Measurements from ENCODE around the gene SPSB1.

DNA sequence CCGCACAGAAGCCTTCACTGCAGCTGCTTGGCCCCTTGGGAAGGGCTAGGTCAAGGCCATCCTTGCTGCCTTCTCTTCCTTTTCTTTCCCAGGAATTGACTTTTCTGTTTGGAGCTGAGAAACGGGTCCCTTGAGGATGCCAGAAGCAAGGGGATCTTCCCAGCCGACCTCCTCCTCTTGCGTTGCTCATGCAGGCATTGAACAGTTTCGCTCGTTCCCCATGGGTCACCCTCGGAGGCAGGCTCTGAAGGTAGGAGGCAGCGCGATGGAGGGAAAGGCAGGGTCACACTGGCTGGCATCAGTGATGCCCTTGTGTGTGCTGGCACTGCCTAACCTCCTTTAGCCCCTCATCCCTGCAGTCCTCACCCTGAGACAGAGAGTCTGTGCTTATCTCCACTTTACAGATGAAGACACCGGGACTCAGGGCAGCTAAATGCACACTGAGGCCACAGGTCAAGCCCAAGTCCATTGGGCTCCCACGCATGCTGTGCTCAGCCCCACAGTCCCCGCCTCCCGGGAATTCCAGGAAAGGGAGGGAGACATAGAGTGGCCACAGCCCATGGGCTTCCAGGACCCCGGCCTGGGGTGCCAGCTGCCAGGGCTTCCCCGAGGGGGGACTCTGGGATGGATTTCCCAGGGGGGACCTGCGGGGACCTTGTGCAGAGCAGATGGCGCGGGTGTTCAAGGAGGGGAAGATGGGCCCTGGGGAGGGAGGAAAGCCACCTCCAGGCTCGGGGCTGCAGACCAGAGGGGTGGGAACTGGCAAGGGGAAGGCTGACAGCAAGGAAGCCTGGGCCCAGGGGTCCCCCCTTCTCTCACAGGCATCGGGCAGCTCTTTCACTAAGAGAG, 90.2 kb downstream of the SPSB1 start:
- TF ChIP-seq, protein P1, sequence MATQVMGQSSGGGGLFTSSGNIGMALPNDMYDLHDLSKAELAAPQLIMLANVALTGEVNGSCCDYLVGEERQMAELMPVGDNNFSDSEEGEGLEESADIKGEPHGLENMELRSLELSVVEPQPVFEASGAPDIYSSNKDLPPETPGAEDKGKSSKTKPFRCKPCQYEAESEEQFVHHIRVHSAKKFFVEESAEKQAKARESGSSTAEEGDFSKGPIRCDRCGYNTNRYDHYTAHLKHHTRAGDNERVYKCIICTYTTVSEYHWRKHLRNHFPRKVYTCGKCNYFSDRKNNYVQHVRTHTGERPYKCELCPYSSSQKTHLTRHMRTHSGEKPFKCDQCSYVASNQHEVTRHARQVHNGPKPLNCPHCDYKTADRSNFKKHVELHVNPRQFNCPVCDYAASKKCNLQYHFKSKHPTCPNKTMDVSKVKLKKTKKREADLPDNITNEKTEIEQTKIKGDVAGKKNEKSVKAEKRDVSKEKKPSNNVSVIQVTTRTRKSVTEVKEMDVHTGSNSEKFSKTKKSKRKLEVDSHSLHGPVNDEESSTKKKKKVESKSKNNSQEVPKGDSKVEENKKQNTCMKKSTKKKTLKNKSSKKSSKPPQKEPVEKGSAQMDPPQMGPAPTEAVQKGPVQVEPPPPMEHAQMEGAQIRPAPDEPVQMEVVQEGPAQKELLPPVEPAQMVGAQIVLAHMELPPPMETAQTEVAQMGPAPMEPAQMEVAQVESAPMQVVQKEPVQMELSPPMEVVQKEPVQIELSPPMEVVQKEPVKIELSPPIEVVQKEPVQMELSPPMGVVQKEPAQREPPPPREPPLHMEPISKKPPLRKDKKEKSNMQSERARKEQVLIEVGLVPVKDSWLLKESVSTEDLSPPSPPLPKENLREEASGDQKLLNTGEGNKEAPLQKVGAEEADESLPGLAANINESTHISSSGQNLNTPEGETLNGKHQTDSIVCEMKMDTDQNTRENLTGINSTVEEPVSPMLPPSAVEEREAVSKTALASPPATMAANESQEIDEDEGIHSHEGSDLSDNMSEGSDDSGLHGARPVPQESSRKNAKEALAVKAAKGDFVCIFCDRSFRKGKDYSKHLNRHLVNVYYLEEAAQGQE (tag by site-specific recombination; IDR thresholded peaks at IDR 0.05): no peak
- TF ChIP-seq, protein P2, sequence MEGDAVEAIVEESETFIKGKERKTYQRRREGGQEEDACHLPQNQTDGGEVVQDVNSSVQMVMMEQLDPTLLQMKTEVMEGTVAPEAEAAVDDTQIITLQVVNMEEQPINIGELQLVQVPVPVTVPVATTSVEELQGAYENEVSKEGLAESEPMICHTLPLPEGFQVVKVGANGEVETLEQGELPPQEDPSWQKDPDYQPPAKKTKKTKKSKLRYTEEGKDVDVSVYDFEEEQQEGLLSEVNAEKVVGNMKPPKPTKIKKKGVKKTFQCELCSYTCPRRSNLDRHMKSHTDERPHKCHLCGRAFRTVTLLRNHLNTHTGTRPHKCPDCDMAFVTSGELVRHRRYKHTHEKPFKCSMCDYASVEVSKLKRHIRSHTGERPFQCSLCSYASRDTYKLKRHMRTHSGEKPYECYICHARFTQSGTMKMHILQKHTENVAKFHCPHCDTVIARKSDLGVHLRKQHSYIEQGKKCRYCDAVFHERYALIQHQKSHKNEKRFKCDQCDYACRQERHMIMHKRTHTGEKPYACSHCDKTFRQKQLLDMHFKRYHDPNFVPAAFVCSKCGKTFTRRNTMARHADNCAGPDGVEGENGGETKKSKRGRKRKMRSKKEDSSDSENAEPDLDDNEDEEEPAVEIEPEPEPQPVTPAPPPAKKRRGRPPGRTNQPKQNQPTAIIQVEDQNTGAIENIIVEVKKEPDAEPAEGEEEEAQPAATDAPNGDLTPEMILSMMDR (tag by site-specific recombination; IDR thresholded peaks at IDR 0.05): no peak
- TF ChIP-seq ZBTB21 (tag by site-specific recombination; IDR thresholded peaks at IDR 0.05) (no peak), ZNF549 (tag by site-specific recombination; IDR thresholded peaks at IDR 0.05) (no peak), MZF1 (tag by site-specific recombination; IDR thresholded peaks at IDR 0.05; ENCODE audit: borderline replicate concordance) (no peak), ZNF571 (tag by site-specific recombination; IDR thresholded peaks at IDR 0.05) (no peak), MYNN (tag by site-specific recombination; IDR thresholded peaks at IDR 0.05; ENCODE audit: borderline replicate concordance) (no peak), ZNF670 (tag by site-specific recombination; IDR thresholded peaks at IDR 0.05; ENCODE audit: low read depth) (no peak), ZNF76 (tag by site-specific recombination; IDR thresholded peaks at IDR 0.05; ENCODE audit: borderline replicate concordance, low read depth) (no peak), REPIN1 (tag by site-specific recombination; IDR thresholded peaks at IDR 0.05; ENCODE audit: low read depth) (no peak), ZBTB17 (tag by site-specific recombination; IDR thresholded peaks at IDR 0.05) (no peak), TCF7L2 (IDR thresholded peaks at IDR 0.05; ENCODE audit: borderline replicate concordance, low read depth, low read length) (no peak)
